C4-2B (cell line): ENCODE measurements around the gene GAS7.

Source experiments
- H3K27ac ChIP-seq: fragments of 450-650 bp; 2 replicates; pipeline ENCODE4 v1.5.1; 2017
- ZFX ChIP-seq: fragments of 450-650 bp; IDR thresholded peaks from 2 replicates; pipeline ENCODE4 v1.6.1; 2017
- TF ChIP-seq, protein P1 (sequence below): fragments of 450-650 bp; conservative IDR thresholded peaks from 2 replicates; pipeline ENCODE4 v1.5.1; 2017; ENCODE audit warnings: mild to moderate bottlenecking

The GAS7 gene

DNA sequence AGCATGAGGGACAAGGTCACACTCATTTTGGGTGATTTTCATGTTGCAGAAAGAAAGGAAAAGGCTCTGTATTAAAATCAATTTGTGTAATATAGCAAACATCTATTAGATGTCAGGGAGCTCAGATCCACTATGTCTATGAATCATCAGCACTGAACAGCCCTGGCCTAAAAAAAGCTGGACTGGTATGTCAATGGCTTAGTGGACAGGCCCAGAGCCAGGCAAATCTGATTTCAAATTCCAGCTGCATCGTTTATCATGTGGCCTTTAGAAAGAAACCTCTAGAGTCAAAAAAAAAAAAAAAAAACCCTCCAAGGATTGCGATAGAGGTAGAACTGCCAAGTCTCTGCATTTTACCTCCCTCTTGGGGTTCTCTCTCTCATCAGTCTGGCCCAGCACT lies 5.4 kb downstream of the GAS7 start:
- TF ChIP-seq, protein P1, sequence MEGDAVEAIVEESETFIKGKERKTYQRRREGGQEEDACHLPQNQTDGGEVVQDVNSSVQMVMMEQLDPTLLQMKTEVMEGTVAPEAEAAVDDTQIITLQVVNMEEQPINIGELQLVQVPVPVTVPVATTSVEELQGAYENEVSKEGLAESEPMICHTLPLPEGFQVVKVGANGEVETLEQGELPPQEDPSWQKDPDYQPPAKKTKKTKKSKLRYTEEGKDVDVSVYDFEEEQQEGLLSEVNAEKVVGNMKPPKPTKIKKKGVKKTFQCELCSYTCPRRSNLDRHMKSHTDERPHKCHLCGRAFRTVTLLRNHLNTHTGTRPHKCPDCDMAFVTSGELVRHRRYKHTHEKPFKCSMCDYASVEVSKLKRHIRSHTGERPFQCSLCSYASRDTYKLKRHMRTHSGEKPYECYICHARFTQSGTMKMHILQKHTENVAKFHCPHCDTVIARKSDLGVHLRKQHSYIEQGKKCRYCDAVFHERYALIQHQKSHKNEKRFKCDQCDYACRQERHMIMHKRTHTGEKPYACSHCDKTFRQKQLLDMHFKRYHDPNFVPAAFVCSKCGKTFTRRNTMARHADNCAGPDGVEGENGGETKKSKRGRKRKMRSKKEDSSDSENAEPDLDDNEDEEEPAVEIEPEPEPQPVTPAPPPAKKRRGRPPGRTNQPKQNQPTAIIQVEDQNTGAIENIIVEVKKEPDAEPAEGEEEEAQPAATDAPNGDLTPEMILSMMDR: no peak
- no peak for TF ChIP-seq ZFX
- H3K27ac ChIP-seq: no peak overlapping the region

DNA sequence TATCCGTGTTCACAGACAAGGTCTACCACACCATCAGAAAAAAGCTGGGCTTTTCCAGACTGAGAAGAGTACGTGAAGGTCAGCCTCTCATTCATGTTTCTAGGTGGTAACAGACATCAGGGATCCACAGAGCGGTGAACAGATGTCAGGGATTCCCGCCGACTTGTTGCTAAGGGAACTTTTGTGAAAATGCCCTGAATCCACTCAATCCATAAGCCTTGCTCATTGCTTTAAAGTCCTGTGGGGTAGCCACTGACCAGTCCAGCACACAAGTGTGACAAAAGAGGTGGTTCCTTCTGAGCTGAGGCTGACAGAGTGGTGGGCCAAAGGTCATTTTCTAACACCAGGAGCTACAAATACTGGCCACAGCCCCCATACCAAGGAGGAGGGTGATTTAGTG lies 5.9 kb downstream of the GAS7 start:
- no peak for TF ChIP-seq ZFX
- TF ChIP-seq, protein P1: no peak
- H3K27ac ChIP-seq: no peak overlapping the region

DNA sequence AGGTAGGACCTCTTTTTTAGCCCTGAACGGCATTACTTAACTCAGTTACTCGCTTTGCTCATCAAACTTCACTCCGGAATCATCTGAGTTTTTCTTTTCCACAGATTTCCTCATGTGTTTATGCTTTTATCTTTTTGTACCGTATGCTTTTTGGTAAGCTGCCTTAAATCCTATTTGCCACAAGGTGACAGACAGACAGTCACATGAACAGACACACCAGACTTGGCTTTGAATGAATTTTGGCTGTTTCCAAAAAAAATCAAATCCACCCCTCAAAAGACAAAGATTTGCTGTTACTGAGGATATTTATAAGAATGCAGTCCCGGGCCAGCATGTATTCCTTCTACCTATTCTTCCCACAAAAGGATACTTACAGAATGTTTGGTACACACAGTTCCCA lies 10.9 kb downstream of the GAS7 start:
- no peak overlapping the region for H3K27ac ChIP-seq
- no peak for TF ChIP-seq ZFX
- TF ChIP-seq, protein P1: no peak

DNA sequence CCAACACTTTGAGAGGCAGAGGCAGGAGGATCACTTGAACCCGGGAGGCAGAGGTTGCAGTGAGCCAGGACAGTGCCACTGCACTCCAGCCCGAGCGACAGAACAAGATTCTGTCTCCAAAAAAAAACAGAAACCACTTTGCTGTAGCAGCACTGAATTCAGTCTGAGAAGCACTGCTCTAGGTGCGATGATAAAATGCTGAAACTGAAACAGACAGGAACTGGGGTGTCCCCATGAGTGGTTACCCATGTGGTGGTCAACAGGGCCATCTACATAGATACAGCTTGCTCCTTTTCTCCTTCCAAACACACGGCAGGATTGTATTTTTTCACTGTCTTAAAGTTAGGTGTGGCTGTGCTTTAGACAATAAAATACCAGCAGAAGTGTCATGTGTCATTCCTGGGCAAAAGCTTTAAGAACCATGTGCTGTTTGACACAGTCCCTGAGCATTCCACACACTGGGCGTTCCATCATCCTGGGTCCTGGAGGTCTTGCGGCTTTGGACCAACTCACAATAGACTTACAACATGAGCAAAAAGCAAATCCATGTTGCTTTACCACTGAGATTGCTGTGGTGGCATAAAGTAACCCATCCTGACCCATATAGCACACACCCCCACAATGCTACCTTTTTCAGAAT lies 11.5 kb downstream of the GAS7 start:
- TF ChIP-seq, protein P1: no peak
- TF ChIP-seq ZFX: no peak
- H3K27ac ChIP-seq: no peak overlapping the region

DNA sequence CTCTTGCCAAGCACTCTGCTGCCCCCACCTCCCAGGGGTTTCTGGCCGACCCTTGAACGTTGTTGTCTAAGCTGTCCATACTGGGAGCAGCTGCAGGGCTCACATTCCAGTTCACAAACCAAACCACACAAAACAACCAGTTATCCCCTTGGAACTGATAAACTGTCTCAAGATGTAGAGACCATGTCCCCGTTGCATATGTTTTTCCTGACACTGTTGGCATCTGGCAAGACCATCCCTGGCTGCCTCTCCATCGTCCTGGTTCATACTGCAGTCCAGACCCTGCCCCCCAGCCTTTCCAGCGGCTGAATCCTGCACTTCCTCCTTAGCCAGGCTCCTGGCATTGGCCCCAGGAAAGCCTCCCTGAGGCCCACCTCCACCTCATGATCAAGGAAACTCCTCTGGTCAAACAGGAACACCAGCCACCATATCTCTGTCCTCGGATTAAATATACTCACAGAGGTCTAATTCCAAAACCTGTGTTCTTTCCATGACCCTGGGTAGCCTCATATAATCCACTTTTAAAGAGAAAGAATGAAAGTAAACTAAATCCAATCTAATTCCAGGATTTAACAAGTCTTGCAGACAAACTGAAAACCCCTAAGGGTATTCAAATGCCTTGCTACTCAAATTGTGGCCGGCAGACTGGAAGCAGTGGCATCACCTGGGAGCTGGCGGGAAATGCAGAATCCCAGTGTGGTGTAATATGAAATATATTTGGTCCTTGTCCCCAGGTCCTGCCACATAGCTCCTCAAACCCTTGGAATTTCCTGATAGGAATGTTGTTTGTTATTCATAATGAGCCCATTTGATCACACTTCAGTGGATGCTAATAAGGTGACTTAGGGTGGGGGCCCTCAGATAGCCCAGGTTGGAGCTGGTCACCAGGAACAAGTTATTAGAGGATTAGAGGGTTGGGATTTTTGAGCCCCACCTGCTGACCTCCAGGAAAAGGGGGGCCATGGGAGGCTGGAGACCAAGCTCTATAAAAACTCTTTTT lies 14.2 kb downstream of the GAS7 start:
- TF ChIP-seq, protein P1: no peak
- no peak for TF ChIP-seq ZFX
- no peak overlapping the region for H3K27ac ChIP-seq

DNA sequence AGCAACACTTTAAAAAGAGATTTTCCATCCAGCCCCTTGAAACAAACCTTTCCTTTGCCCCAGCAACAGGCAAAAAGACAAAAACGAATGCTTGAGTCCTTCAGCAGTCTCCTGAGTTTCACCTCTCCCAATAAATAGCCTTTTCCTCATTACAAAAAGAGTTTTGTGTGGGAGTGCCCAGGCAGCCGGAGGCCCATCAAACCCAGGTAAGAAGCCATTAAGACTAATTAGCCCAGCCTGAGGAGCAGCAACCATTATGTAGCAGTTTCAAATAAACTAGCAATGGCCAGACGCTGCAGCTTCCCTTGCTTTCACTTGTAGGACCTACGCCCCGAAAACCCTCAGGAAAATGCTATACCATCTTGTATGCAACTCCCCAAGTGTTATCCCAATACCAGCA lies 15.6 kb downstream of the GAS7 start:
- TF ChIP-seq, protein P1: no peak
- no peak for TF ChIP-seq ZFX

DNA sequence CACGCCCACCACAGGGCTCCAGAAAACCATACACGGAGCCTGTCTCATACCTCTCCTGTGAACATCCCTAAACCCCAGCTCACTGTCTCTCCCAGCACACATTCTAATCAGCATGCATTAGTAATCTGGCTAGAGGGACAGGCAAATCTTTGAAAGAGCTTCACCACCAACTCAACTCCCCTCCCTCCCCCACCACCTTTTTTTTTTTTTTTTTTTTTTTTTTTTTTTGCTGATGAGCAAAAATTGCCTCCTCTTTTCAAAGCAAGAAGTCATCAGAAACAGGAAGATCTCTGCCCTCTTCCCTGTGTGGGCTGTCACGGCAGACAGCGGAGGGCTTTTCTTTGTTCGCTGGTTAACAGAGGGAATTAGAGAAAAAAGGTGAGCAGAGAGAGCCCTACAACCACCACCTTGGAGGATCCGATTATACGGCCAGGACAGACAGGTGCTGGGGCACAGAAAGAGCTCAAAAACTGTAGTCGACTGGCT lies 19.9 kb downstream of the GAS7 start:
- no peak overlapping the region for H3K27ac ChIP-seq
- no peak for TF ChIP-seq ZFX
- TF ChIP-seq, protein P1: no peak

More for the DNA sequence above, 15.6 kb downstream of the GAS7 start:
- H3K27ac ChIP-seq: no peak overlapping the region
